ENCODE results near the gene MRPS27.
"Not testable (repeated sequence)": the region's sequence is repeated elsewhere in the genome, so short reads cannot be mapped to it uniquely, and the experiment has no call there.

The MRPS27 gene

DNA sequence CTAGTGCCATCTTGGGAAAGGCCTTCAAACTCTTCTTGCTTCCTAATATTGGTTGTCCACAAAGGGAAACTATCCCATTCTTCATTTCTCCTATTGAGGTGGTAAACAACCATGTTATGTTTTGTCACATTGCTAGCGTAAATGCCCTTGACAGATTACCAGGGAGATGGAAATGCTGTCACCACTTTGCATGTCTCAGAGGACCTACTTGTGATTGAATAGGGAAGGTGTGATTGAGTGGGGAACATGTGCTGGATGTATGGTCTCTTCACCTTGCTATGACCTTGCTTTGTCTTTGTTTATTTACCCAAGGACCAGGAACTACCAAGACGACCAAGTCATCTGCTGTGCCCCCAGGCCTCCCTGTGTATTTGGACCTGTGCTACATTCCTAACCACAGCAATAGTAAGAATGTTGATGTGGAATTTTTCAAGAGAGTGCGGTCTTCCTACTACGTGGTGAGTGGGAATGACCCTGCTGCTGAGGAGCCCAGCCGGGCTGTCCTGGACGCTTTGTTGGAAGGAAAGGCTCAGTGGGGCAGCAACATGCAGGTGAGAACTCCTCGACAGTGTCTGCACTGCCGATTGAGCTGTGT, 116.7 kb downstream of the MRPS27 start:
- peak; percentile 48 for DNase-seq (ENCODE audit: low read depth, low spot score)

DNA sequence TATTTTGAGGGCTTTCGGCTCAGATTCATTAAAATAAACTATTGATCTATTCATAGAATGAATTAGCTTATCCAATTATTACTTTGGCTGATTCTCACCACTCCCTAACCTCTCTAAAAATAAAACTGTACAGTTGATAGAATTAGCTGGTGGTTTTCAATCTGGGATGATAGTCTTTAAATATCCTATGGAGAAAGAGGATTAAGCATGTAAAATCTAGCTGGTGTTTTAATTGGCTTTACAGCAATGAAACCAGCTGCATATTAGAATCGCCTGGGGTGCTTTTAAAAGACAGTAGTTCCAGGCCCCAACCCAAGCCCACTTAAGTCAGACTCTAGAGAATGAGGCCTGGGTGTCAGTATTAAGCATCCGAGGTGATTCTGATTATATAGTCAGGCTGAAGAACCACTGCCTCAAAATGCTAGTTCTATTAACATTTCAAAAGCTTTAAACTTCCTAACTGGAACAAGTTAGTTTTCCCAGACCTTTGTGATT, 117.7 kb downstream of the MRPS27 start:
- no peak for DNase-seq (ENCODE audit: low read depth, low spot score)

DNA sequence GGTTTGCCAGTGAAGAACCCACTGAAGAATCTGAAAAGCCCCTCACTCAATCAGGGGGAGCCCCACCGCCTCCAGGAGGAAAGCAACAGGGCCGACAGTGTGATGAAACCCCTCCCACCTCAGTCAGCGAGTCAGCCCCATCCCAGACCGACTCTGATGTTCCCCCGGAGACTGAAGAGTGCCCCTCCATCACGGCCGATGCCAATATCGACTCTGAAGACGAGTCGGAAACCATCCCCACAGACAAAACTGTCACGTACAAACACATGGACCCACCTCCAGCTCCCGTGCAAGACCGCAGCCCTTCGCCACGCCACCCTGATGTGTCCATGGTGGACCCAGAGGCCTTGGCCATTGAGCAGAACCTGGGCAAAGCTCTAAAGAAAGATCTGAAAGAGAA, 120.4 kb downstream of the MRPS27 start:
- no peak for DNase-seq (ENCODE audit: low read depth, low spot score)

DNA sequence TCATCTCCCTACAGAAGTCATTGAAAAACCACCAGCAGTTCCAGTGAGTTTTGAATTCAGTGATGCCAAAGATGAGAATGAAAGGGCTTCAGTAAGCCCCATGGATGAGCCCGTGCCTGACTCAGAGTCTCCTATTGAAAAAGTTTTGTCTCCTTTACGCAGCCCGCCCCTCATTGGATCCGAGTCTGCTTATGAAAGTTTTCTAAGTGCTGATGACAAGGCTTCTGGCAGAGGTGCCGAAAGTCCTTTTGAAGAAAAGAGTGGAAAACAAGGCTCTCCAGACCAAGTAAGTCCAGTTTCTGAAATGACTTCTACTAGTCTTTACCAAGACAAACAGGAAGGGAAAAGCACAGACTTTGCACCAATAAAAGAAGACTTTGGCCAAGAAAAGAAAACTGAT, 122.6 kb downstream of the MRPS27 start:
- DNase-seq (ENCODE audit: low read depth, low spot score) = no peak

DNA sequence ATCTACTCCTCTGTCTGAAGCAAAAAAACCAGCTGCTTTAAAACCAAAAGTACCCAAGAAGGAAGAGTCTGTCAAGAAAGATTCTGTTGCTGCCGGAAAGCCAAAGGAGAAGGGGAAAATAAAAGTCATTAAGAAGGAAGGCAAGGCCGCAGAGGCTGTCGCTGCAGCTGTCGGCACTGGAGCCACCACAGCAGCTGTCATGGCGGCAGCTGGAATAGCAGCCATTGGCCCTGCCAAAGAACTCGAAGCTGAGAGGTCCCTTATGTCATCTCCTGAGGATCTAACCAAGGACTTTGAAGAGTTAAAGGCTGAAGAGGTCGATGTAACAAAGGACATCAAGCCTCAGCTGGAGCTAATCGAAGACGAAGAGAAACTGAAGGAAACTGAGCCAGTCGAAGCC, 124.5 kb downstream of the MRPS27 start:
- DNase-seq (ENCODE audit: low read depth, low spot score) = no peak

DNA sequence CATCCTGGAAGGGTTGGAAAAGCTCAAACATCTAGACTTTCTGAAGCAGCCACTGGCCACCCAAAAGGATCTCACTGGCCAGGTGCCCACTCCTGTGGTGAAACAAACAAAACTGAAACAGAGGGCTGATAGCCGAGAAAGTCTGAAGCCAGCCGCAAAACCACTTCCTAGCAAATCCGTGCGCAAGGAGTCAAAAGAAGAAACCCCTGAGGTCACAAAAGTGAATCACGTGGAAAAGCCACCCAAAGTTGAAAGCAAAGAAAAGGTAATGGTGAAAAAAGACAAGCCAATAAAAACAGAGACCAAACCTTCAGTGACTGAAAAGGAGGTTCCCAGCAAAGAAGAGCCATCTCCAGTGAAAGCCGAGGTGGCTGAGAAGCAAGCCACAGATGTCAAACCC, 125.2 kb downstream of the MRPS27 start:
- no peak for DNase-seq (ENCODE audit: low read depth, low spot score)

DNA sequence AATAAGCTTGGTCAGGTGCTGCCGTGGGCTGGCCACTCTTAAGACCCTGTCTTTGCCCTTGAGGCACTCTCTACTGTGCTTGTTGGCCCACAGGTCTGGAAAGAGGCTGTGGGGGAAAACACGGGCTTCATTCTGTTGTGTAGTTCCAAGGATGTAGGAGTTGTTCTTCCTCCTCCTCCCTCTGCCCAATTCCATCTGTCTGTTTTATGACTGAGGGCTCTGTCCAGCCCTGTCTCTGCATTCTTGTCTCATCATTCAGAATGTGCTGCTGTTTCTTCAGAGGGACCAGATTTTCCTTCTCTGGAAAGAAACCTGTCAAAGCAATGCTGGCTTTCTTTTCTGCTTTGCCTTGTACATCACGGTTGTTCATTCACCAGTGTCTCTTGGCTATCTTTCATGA, 128.6 kb downstream of the MRPS27 start:
- no peak for DNase-seq (ENCODE audit: low read depth, low spot score)

DNA sequence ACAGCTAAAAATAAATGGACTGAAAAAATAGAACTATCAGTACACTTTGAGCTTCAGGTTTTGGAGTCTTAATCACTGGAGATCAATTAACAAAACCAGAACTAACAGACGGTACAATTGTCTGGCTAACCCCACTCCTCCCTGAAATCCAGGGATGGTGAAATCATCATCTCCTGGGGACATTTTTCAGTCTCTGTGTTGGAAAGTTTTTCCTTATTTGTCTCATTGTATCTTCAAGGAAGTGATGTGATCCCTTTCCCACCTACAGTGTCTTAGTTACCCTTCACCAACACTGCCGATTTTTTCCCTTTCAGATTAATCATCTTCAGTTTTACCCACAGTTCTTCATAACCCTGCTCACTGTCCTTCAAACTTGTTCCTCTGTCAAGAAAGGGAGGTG, 130.9 kb downstream of the MRPS27 start:
- no peak for DNase-seq (ENCODE audit: low read depth, low spot score)

DNA sequence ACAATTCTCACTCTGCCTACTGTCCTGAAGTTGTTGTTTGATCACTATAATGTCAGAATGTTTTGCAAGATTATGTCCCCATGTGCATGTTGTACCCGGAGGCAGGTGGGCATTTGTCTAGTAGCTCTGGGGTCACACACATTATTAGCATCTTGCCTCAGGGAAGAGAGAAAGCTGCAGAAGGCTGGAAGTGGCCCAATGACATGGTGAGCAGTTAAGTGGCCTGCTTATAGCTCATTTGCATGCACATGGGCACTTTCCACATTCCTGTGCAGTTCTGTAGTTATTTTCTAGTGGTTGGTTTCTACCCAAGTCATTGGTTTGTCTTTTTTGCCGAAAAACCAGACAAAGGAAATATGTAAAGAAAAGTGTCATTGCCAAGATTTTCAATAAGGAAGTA, 131.9 kb downstream of the MRPS27 start:
- no peak for DNase-seq (ENCODE audit: low read depth, low spot score)

DNA sequence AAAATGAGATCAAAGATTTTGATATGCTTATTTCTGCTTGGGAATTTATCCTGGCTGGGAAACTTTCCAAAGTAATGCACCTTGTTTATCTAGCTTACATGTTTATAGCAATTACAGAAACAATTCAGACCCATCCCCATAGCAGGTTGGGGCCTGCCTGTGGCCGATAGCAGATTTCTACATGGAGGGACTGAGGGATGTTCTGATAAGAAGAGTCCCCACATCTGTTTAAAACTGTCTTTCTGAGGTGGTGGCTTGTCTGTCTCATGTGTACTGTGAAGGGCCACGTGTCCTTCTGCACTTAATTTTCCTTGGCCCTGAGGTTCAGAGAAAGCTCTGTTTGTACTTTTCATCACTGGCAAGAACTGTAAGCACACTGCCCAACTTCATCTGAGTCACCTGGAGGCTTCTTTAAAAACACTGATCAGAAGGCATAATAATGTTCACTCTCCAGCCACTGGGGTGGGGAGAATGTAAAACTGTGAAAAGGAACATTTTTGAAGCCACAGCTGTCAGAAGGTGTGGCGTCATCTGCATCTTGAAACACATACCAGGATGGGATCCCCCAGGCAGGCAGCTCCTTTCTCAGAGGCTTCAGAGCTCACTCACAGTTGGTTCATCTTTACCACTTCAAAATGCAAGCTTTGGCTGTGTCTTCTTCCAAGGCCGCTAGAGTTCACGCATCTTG, 132.5 kb downstream of the MRPS27 start:
- DNase-seq (ENCODE audit: low read depth, low spot score) = no peak

DNA sequence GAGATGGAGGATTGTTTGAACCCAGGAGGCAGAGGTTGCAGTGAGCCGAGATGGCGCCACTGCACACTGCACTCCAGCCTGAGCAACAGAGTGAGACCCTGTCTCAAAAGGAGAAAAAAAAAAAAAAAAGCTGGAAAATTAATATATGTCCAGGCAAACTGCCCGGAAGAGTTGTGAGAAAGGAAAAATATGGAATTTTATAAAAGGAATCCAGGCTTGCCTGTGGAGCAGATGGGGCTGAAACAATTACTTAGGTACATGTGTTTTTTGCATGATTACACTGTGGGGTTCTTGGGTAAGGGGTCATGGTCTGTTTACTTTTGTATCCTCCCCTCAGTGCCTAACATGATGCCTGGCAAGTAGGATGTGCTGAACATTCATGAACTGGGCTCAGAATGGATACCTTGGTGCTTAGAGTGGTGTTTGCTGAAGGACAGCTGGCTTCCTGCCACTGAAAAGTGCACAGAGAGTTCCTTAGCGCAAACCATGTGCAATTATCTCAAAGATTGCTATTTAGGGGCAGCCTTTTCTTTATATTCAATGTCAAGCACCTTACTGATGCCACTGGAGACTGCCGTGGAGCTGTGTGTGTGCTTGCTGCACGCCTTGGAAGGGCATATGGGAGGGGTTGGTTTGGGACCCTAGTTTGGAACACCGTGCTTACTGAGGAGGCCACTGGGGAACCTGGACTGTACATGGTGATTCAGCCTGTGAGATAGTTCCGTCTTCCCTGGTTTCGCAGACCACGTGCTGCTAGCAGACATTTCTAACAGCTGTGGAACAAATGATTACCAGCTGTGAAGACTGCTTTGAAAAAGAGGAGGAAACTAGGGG, 134.3 kb downstream of the MRPS27 start:
- no peak for DNase-seq (ENCODE audit: low read depth, low spot score)

DNA sequence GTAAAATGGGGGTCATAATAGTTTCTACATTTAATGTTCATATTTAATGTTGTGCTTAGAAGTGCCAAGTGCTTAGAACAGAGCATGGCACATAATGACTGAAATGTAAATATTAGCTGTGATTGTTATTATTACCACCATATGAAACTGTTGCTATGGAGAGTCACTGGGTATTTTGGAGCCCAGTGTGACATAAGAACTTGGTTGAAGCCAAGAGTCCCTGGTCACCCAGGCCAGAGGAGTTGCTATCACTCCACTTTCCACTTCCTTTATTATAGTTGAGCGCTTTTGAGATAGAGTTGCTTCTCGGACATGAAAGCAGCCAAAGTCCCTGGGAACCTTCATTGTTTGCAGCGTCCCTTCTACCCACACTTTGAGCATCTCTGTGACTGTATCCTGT, 135.6 kb downstream of the MRPS27 start:
- DNase-seq (ENCODE audit: low read depth, low spot score) = no peak

DNA sequence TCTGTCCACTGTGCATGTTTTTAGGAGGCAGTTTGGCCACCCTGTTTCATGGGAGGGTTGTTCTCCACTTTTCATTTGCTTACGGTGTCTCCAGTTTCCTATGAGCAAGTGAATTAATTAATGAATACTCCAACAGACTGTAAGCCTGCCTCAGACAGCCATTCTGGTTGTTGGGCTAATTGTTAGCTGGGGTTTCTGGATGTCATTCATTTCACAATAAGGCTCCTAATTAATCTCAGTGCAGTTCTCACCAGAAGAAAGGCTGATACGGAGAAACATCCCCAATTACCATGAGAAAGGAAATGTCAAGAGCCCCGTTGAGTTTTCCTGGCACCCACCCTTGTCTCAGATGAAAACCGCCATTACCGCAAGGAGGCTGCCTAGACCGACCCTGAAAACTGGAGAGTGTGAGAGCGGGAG, 136.9 kb downstream of the MRPS27 start:
- peak; percentile 58 for DNase-seq (ENCODE audit: low read depth, low spot score)

DNA sequence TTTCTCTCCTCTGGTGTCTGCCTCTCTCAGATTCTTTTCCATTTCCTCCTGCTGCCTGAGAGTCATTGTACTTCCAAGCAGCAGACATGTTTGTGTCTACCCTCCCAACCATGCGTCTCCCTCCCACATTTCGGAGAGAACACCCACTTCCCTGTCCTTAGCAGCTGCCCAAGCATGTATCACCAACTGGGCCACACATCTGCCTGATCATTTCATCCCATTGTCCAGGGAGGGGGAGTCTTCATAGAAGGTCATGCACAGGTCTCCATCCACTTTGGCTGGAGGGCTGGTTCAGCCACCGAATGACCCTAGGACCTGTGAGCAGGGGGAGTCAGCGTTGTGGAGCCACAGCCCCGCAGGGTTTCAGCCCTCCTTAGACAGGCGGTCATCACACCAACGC, 137.4 kb downstream of the MRPS27 start:
- DNase-seq (ENCODE audit: low read depth, low spot score) = peak; percentile 22

DNA sequence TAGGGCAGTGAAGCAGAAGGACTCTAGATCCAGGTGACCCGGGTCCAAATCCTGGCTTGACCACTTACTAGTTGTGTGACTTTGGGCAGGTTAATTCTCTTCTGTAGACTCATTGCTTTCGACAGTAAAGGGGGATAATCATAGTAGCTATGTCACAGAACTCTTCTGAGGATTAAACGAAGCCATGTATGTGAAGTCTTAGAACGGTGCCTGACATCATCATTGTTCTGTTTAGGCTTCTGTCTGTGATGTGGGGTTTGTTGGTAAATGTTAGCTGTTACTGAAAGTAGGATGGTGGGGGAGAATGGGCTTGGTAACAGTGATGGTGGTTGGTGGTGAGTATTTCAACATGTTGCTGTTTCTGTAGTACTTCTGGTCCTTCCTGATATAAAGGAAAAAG, 139.1 kb downstream of the MRPS27 start:
- no peak for DNase-seq (ENCODE audit: low read depth, low spot score)

DNA sequence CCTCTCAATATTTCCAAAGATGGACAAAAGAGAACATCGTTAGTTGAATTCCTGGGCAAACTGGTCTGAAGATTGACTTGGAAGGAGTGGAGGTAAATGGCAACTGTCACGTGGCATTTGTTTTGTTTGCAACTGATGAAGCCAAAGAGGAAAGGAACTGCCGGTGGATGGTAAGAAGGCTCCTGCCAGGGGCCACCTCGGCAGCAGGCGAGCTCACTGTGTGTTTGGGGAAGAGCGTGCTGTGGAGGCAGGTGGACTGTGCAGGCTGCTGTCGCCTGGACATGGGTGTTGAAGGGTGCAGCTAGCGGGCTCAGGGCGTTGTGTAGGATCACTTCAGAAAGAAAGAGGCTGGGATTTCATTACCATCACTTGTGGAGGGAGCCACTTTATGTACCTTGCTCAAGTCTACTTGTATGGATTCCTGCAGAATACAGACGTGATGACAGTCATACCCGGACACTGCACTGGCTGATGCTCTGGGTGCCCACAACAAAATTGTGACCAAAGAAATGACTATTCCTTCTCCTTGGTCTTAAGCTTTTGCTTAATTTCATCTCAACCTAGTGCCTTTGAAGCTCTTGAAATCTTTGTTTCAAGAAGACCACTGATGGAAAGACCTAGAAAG, 140.1 kb downstream of the MRPS27 start:
- DNase-seq (ENCODE audit: low read depth, low spot score) = no peak

DNA sequence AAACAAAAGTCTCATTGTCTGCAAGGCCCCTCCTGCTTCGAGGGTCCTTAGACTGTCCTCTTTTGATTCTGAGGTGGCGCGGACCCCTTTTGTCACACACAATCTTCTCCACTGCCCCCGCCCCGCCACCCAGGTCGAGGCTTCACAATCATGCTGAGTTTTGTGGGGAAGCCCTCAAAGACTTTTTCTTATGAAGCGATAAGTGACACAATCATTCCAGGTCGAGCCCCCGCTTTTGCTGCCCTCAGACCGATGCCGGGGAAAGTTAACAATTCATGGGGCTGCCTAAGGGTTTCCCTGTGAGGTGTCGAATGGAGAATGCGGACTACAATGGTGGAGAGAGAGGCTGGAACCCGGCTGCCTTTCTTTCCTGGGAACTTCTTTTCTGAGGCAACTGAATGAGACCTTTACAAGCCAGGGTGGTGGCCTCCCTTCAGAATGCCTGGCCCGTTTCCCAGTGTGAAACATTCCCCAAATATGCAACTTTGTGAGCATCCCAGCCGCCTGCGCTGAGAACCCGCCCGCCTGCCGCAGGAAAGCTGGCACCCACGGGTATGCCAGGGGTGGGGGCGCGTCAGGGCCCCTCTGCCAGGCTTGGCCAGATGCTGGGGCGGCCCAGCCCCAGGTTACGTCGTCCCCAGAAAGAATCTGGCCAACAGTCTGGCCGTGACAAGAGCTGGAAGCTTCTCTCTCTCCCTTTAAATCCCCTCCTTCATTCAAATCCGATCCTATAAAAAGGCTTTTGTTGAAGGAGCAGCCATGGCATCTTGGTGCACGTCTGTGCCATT, 140.8 kb downstream of the MRPS27 start:
- DNase-seq (ENCODE audit: low read depth, low spot score) = peak; percentile 29

DNA sequence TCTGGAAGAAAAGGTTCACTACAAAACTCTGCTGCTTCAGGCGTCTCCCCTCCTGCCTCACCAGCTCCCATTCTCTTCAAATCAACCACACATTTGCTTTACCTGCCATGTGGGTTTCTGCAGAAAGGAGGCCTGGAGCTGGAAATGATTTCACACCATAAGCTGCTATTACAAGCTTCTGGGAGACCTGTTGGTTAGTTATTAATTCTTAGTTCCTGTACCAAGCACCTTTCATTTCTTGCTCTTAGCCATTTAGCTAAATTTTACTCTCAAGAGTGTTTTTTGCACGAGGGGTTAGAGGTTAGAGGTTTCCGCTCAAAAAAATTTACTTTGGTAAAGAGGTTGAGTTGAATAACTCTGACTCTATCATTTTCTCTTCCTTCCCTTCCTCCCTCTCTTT, 142.5 kb downstream of the MRPS27 start:
- DNase-seq (ENCODE audit: low read depth, low spot score) = no peak

DNA sequence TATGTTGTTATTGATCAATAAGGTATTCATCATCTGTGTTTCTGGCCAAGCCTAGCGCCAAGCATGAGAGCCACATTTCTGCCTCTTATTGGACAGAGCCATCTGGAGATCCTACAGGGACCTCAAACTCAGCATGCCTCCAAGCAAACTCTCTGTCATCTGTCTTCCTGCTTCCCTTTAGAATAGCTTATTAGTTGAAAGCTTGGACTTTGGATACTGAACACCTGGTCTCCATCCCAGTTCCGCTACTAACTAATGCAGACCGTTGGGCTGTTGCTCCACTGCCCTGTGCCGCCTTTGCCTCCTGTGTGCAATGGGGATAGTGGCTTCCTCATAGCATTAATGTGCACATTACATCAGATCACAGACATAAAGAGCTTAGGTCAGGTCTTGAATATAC, 147.3 kb downstream of the MRPS27 start:
- DNase-seq (ENCODE audit: low read depth, low spot score) = no peak

DNA sequence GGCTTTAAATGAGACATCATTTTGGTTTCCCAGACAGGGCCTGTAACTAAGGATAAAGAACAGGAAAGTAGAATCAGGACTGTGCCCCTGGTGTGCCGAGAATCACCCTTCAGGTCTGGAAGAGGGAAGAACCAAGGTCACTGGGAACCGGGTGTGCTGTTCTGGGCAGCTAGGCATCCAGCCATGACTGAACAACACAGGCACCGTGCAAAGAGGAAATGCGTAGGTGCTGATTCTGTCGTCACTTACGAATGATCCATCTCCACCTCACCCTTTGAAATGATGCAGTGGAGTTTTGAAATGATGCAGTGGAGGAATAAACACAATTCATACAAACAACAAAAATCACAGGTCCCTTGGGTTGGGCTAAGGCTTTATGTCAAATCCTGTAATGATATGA, 148.4 kb downstream of the MRPS27 start:
- DNase-seq (ENCODE audit: low read depth, low spot score) = no peak

DNA sequence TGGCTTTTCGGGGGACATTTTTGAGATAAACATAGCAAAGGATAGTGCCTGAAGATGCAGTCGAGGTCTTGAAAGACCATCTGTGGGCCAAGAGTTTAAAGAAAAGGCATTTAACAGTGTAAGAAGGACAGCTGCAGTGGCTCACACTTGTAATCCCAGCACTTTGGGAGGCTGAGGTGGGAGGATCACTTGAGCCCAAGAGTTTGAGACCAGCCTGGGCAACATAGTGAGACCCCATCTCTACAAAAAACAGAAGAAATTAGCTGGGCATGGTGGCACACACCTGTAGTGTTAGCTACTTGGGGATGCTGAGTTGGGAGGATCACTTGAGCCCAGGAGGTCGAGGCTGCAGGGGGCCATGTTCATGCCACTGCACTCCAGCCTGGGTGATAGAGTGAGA, 148.9 kb downstream of the MRPS27 start:
- not testable (repeated sequence) for DNase-seq (ENCODE audit: low read depth, low spot score)
